B cell (primary cell): Measurements from ENCODE around the gene DNASE1L2.

Source experiments
- CTCF ChIP-seq: fragments of 200-600 bp; IDR thresholded peaks from one replicate; pipeline ENCODE4 v1.8.0; 2022; ENCODE audit warnings: antibody characterized with exemption, mild to moderate bottlenecking
- EZH2 ChIP-seq: IDR thresholded peaks from 2 replicates; pipeline ENCODE4 v1.6.1; 2012; ENCODE audit warnings: borderline replicate concordance, low read depth, mild to moderate bottlenecking, moderate library complexity, low read length; ENCODE audit not compliant: insufficient read depth, poor library complexity, severe bottlenecking

GRCh38 chr16:2226918-2227317 lies 9.3 kb upstream of the DNASE1L2 start:
- TF ChIP-seq CTCF (no peak), EZH2 (no peak)
